ENCODE data around the gene STPG4.
A peak's percentile ranks its signal among the peaks of the same experiment; 100 is the strongest.

The STPG4 gene

GRCh38 chr2:47076126-47076506 is 79.0 kb downstream of the STPG4 start:
- peak overlapping the region; percentile 85 for H3K18ac ChIP-seq (ENCODE audit: low read length)
- peak overlapping the region; percentile 60 for H4K91ac ChIP-seq (ENCODE audit: low read depth, low read length, poor library complexity)
- H2BK5ac ChIP-seq (ENCODE audit: low read length): peak overlapping the region; percentile 39
- peak overlapping the region; percentile 69 for H3K23ac ChIP-seq (ENCODE audit: low read depth, low read length, poor library complexity)
- WGBS, 2 donors (ENCODE audit: extremely low coverage in 2 of 2, insufficient read length in 2 of 2, insufficient replicate concordance in 1 of 2): no CpG with 5 or more reads among the region's 8 CpGs
- no peak overlapping the region for H2AFZ ChIP-seq (ENCODE audit: low read length)
- no peaks in the 10 kb centered on the region for H3K9me3 ChIP-seq (replicated peaks in 1 of 2; ENCODE audit: control insufficient read depth in 2 of 2, insufficient read depth in 1 of 2, low read depth in 1 of 2, low read length in 2 of 2)
- H3K9ac ChIP-seq (ENCODE audit: low read depth, low read length, poor library complexity): no peak overlapping the region
- H3K14ac ChIP-seq (ENCODE audit: low read length): peak overlapping the region; percentile 72
- peaks cover 26 to 34% of the 10 kb centered on the region in 2 donors for H3K4me1 ChIP-seq (ENCODE audit: control insufficient read depth in 2 of 2, insufficient read depth in 1 of 2, low read depth in 1 of 2, low read length in 2 of 2)
- no peak overlapping the region for H3K27ac ChIP-seq (replicated peaks; ENCODE audit: low read length)
- H3K4ac ChIP-seq (ENCODE audit: low read length): no peak overlapping the region
- no peak for DNase-seq (ENCODE audit: low spot score)
- H3K36me3 ChIP-seq (replicated peaks in 1 of 2; ENCODE audit: control insufficient read depth in 2 of 2, insufficient read depth in 2 of 2, low read length in 2 of 2): peaks cover 0 to 3% of the 10 kb centered on the region in 2 donors
- no peak overlapping the region for H4K8ac ChIP-seq (ENCODE audit: low read depth, low read length)
- no peak overlapping the region for H2BK12ac ChIP-seq (ENCODE audit: low read length)
- H3K4me2 ChIP-seq (ENCODE audit: insufficient read depth, low read length, poor library complexity, severe bottlenecking): no peak overlapping the region
- H2BK120ac ChIP-seq (ENCODE audit: low read depth, low read length): peak overlapping the region; percentile 35
- H2AK5ac ChIP-seq (ENCODE audit: low read depth, low read length): peak overlapping the region; percentile 77
- H3K79me1 ChIP-seq (ENCODE audit: low read depth, low read length): no peaks in the 10 kb centered on the region
- H3K27me3 ChIP-seq (ENCODE audit: control insufficient read depth in 3 of 3, insufficient read depth in 3 of 3, low read depth in 1 of 3, low read length in 3 of 3): no peaks in the 10 kb centered on the region
- no peak overlapping the region for H3K4me3 ChIP-seq (ENCODE audit: low read length in 2 of 2)
- H2BK15ac ChIP-seq (ENCODE audit: low read length): peak overlapping the region; percentile 15

GRCh38 chr2:47075361-47076125 is 79.6 kb downstream of the STPG4 start:
- Histone ChIP-seq H3K4me3 (ENCODE audit: low read length in 2 of 2) (no peak overlapping the region), H4K91ac (ENCODE audit: low read depth, low read length, poor library complexity) (no peak overlapping the region), H4K8ac (ENCODE audit: low read depth, low read length) (no peak overlapping the region), H3K36me3 (replicated peaks in 1 of 2; ENCODE audit: control insufficient read depth in 2 of 2, insufficient read depth in 2 of 2, low read length in 2 of 2) (peaks cover 0 to 3% of the 10 kb centered on the region in 2 donors), H3K4me1 (ENCODE audit: control insufficient read depth in 2 of 2, insufficient read depth in 1 of 2, low read depth in 1 of 2, low read length in 2 of 2) (peaks cover 29 to 34% of the 10 kb centered on the region in 2 donors), H2BK120ac (ENCODE audit: low read depth, low read length) (no peak overlapping the region), H3K9me3 (replicated peaks in 1 of 2; ENCODE audit: control insufficient read depth in 2 of 2, insufficient read depth in 1 of 2, low read depth in 1 of 2, low read length in 2 of 2) (no peaks in the 10 kb centered on the region), H3K9ac (ENCODE audit: low read depth, low read length, poor library complexity) (peak overlapping the region; percentile 30), H2BK15ac (ENCODE audit: low read length) (no peak overlapping the region), H2AK5ac (ENCODE audit: low read depth, low read length) (peak overlapping the region; percentile 25), H3K4ac (ENCODE audit: low read length) (no peak overlapping the region), H3K18ac (ENCODE audit: low read length) (peak overlapping the region; percentile 68), H3K27me3 (ENCODE audit: control insufficient read depth in 3 of 3, insufficient read depth in 3 of 3, low read depth in 1 of 3, low read length in 3 of 3) (no peaks in the 10 kb centered on the region), H3K79me1 (ENCODE audit: low read depth, low read length) (no peaks in the 10 kb centered on the region), H2BK5ac (ENCODE audit: low read length) (peak overlapping the region; percentile 39), H2BK12ac (ENCODE audit: low read length) (no peak overlapping the region), H3K23ac (ENCODE audit: low read depth, low read length, poor library complexity) (no peak overlapping the region), H3K14ac (ENCODE audit: low read length) (no peak overlapping the region), H2AFZ (ENCODE audit: low read length) (no peak overlapping the region), H3K4me2 (ENCODE audit: insufficient read depth, low read length, poor library complexity, severe bottlenecking) (no peak overlapping the region), H3K27ac (replicated peaks; ENCODE audit: low read length) (no peak overlapping the region)
- DNase-seq (ENCODE audit: low spot score): no peak
- no CpG with 5 or more reads among the region's 6 CpGs for WGBS, 2 donors (ENCODE audit: extremely low coverage in 2 of 2, insufficient read length in 2 of 2, insufficient replicate concordance in 1 of 2)

GRCh38 chr2:47074691-47075090 is 80.4 kb downstream of the STPG4 start:
- no peak overlapping the region for H3K14ac ChIP-seq (ENCODE audit: low read length)
- no peak overlapping the region for H2AFZ ChIP-seq (ENCODE audit: low read length)
- H2AK5ac ChIP-seq (ENCODE audit: low read depth, low read length): no peak overlapping the region
- H3K79me1 ChIP-seq (ENCODE audit: low read depth, low read length): no peaks in the 10 kb centered on the region
- H2BK12ac ChIP-seq (ENCODE audit: low read length): no peak overlapping the region
- H3K4me1 ChIP-seq (ENCODE audit: control insufficient read depth in 2 of 2, insufficient read depth in 1 of 2, low read depth in 1 of 2, low read length in 2 of 2): peaks cover 35 to 37% of the 10 kb centered on the region in 2 donors
- no peak overlapping the region for H4K8ac ChIP-seq (ENCODE audit: low read depth, low read length)
- H3K9ac ChIP-seq (ENCODE audit: low read depth, low read length, poor library complexity): no peak overlapping the region
- no peak overlapping the region for H3K23ac ChIP-seq (ENCODE audit: low read depth, low read length, poor library complexity)
- H3K9me3 ChIP-seq (replicated peaks in 1 of 2; ENCODE audit: control insufficient read depth in 2 of 2, insufficient read depth in 1 of 2, low read depth in 1 of 2, low read length in 2 of 2): no peaks in the 10 kb centered on the region
- H2BK120ac ChIP-seq (ENCODE audit: low read depth, low read length): no peak overlapping the region
- no peak overlapping the region for H2BK5ac ChIP-seq (ENCODE audit: low read length)
- no peak overlapping the region for H4K91ac ChIP-seq (ENCODE audit: low read depth, low read length, poor library complexity)
- peaks cover 0 to 3% of the 10 kb centered on the region in 2 donors for H3K36me3 ChIP-seq (replicated peaks in 1 of 2; ENCODE audit: control insufficient read depth in 2 of 2, insufficient read depth in 2 of 2, low read length in 2 of 2)
- H3K4me3 ChIP-seq (ENCODE audit: low read length in 2 of 2): no peak overlapping the region
- H2BK15ac ChIP-seq (ENCODE audit: low read length): no peak overlapping the region
- no CpG with 5 or more reads among the region's 4 CpGs for WGBS, 2 donors (ENCODE audit: extremely low coverage in 2 of 2, insufficient read length in 2 of 2, insufficient replicate concordance in 1 of 2)
- H3K4me2 ChIP-seq (ENCODE audit: insufficient read depth, low read length, poor library complexity, severe bottlenecking): no peak overlapping the region
- H3K27me3 ChIP-seq (ENCODE audit: control insufficient read depth in 3 of 3, insufficient read depth in 3 of 3, low read depth in 1 of 3, low read length in 3 of 3): no peaks in the 10 kb centered on the region
- DNase-seq (ENCODE audit: low spot score): no peak
- no peak overlapping the region for H3K27ac ChIP-seq (replicated peaks; ENCODE audit: low read length)
- no peak overlapping the region for H3K18ac ChIP-seq (ENCODE audit: low read length)
- H3K4ac ChIP-seq (ENCODE audit: low read length): no peak overlapping the region

- Histone ChIP-seq H4K91ac (ENCODE audit: low read depth, low read length, poor library complexity) (peak overlapping the region; percentile 87), H2BK15ac (ENCODE audit: low read length) (no peak overlapping the region), H2BK12ac (ENCODE audit: low read length) (peak overlapping the region; percentile 80), H3K36me3 (replicated peaks in 1 of 2; ENCODE audit: control insufficient read depth in 2 of 2, insufficient read depth in 2 of 2, low read length in 2 of 2) (peaks cover 0 to 3% of the 10 kb centered on the region in 2 donors), H3K9ac (ENCODE audit: low read depth, low read length, poor library complexity) (peak overlapping the region; percentile 30), H3K9me3 (replicated peaks in 1 of 2; ENCODE audit: control insufficient read depth in 2 of 2, insufficient read depth in 1 of 2, low read depth in 1 of 2, low read length in 2 of 2) (no peaks in the 10 kb centered on the region), H2BK5ac (ENCODE audit: low read length) (peak overlapping the region; percentile 45), H2AFZ (ENCODE audit: low read length) (no peak overlapping the region), H3K27me3 (ENCODE audit: control insufficient read depth in 3 of 3, insufficient read depth in 3 of 3, low read depth in 1 of 3, low read length in 3 of 3) (no peaks in the 10 kb centered on the region), H2BK120ac (ENCODE audit: low read depth, low read length) (no peak overlapping the region), H3K4me2 (ENCODE audit: insufficient read depth, low read length, poor library complexity, severe bottlenecking) (no peak overlapping the region), H3K23ac (ENCODE audit: low read depth, low read length, poor library complexity) (peak overlapping the region; percentile 71), H3K4me3 (ENCODE audit: low read length in 2 of 2) (no peak overlapping the region), H3K27ac (replicated peaks; ENCODE audit: low read length) (no peak overlapping the region), H2AK5ac (ENCODE audit: low read depth, low read length) (peak overlapping the region; percentile 20), H3K14ac (ENCODE audit: low read length) (peak overlapping the region; percentile 92), H4K8ac (ENCODE audit: low read depth, low read length) (no peak overlapping the region), H3K18ac (ENCODE audit: low read length) (peak overlapping the region; percentile 59), H3K79me1 (ENCODE audit: low read depth, low read length) (no peaks in the 10 kb centered on the region), H3K4ac (ENCODE audit: low read length) (no peak overlapping the region), H3K4me1 (ENCODE audit: control insufficient read depth in 2 of 2, insufficient read depth in 1 of 2, low read depth in 1 of 2, low read length in 2 of 2) (peaks cover 30 to 41% of the 10 kb centered on the region in 2 donors)
- no peak for DNase-seq (ENCODE audit: low spot score)
- WGBS, 2 donors (ENCODE audit: extremely low coverage in 2 of 2, insufficient read length in 2 of 2, insufficient replicate concordance in 1 of 2): no CpG with 5 or more reads among the region's 16 CpGs
Observed at GRCh38 chr2:47073641-47074040, 81.5 kb downstream of the STPG4 start.
